Transverse colon (tissue), 4 donors: Measurements from ENCODE around the gene PRKCD.

Experiments used
- EP300 ChIP-seq: sonication (generic); formaldehyde crosslinking; IDR thresholded peaks from one replicate; pipeline ENCODE4 v1.6.1; 2017; ENCODE audit warnings: antibody characterized with exemption, low read depth
- POLR2A ChIP-seq: fragments of 450-650 bp; IDR thresholded peaks from one replicate; pipeline ENCODE4 v1.6.1; 2016; ENCODE audit warnings: antibody characterized with exemption, mild to moderate bottlenecking, moderate library complexity
- POLR2AphosphoS5 ChIP-seq, 3 donors: sonication (generic); formaldehyde crosslinking; IDR thresholded peaks; one replicate each; pipeline ENCODE4 v1.6.1; 2016; ENCODE audit warnings: antibody characterized with exemption in 3 of 3
- TF ChIP-seq, protein P1 (sequence below), 5 experiments: fragments of 200-600 bp in 3 of 5; fragments of 450-650 bp in 2 of 5; sonication (generic) in 3 of 5; IDR thresholded peaks; 1 replicate in 2 of 5; 2 replicates in 3 of 5; pipeline ENCODE4 v1.5.1; 2016 to 2017; ENCODE audit warnings: antibody characterized with exemption in 5 of 5, inconsistent platforms in 3 of 5, mild to moderate bottlenecking in 2 of 5, moderate library complexity in 1 of 5

DNA sequence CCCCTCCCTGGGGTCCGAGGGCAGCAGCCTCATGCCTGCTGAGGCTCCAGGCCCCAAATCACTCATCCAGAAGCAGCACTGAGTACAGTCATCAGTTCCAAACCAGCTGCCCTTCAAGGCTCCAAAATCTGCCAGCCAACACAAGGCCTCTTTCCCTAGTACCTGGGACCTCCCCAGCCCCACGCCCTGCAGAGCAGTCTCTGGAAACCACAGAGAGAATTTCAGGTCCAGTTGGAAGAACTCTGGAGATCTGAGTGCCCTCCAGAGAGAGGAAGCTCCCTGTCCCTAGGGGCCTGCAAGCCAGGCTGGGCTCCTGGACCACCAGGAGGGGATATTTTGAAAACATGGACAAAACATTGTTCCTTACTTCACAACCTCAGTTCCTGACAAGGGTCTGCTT is 68.6 kb downstream of the PRKCD start:
- TF ChIP-seq, protein P1, sequence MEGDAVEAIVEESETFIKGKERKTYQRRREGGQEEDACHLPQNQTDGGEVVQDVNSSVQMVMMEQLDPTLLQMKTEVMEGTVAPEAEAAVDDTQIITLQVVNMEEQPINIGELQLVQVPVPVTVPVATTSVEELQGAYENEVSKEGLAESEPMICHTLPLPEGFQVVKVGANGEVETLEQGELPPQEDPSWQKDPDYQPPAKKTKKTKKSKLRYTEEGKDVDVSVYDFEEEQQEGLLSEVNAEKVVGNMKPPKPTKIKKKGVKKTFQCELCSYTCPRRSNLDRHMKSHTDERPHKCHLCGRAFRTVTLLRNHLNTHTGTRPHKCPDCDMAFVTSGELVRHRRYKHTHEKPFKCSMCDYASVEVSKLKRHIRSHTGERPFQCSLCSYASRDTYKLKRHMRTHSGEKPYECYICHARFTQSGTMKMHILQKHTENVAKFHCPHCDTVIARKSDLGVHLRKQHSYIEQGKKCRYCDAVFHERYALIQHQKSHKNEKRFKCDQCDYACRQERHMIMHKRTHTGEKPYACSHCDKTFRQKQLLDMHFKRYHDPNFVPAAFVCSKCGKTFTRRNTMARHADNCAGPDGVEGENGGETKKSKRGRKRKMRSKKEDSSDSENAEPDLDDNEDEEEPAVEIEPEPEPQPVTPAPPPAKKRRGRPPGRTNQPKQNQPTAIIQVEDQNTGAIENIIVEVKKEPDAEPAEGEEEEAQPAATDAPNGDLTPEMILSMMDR (IDR thresholded peaks at IDR 0.05): no peak
- no peak for TF ChIP-seq POLR2A
- no peak for TF ChIP-seq POLR2AphosphoS5 (IDR thresholded peaks at IDR 0.05)
- TF ChIP-seq EP300: no peak
